ENCODE results near the gene H1-8.
"Not testable (repeated sequence)": the region's sequence is repeated elsewhere in the genome, so short reads cannot be mapped to it uniquely, and the experiment has no call there.

H1-8 gene

GRCh38 chr3:129512595-129512994 lies 30.4 kb upstream of the H1-8 start:
- no peak overlapping the region for H2BK5ac ChIP-seq (ENCODE audit: low read length)

GRCh38 chr3:129513705-129514104 lies 29.3 kb upstream of the H1-8 start:
- Histone ChIP-seq H2BK5ac (ENCODE audit: low read length) (no peak overlapping the region), H3K36me3 (ENCODE audit: control insufficient read depth, insufficient read depth, low read length) (no peaks in the 10 kb centered on the region), H2BK15ac (replicated peaks; ENCODE audit: low read depth) (no peak overlapping the region), H3K9ac (ENCODE audit: low read length) (no peak overlapping the region), H3K56ac (ENCODE audit: low read length) (no peak overlapping the region), H3K27me3 (ENCODE audit: insufficient read depth, low read length, poor library complexity) (no peaks in the 10 kb centered on the region), H3K79me2 (ENCODE audit: control insufficient read depth, insufficient read depth, low read length) (no peaks in the 10 kb centered on the region), H3K4me1 (ENCODE audit: control insufficient read depth, low read depth, low read length) (no peaks in the 10 kb centered on the region), H4K8ac (ENCODE audit: low read depth, low read length) (no peak overlapping the region), H3K18ac (ENCODE audit: low read length) (no peak overlapping the region), H2BK120ac (ENCODE audit: low read depth, low read length) (no peak overlapping the region), H2AK5ac (ENCODE audit: low read length) (no peak overlapping the region), H4K5ac (ENCODE audit: low read length) (no peak overlapping the region), H3K4me2 (ENCODE audit: low read length) (no peak overlapping the region), H3K23ac (ENCODE audit: low read length) (no peak overlapping the region), H3K79me1 (ENCODE audit: low read length) (no peaks in the 10 kb centered on the region), H3K4ac (ENCODE audit: low read depth, low read length) (no peak overlapping the region), H3K27ac (ENCODE audit: low read depth, low read length) (no peak overlapping the region), H3K4me3 (ENCODE audit: low read length) (no peak overlapping the region)
- WGBS (ENCODE audit: extremely low coverage, insufficient coverage, low lambda C conversion rate) = no CpG with 5 or more reads among the region's 8 CpGs
- no peak for DNase-seq

More at GRCh38 chr3:129512595-129512994, 30.4 kb upstream of the H1-8 start:
- H3K4ac ChIP-seq (ENCODE audit: low read depth, low read length) = no peak overlapping the region
- H3K4me2 ChIP-seq (ENCODE audit: low read length) = no peak overlapping the region
- H3K27ac ChIP-seq (ENCODE audit: low read depth, low read length) = no peak overlapping the region
- H3K4me1 ChIP-seq (ENCODE audit: control insufficient read depth, low read depth, low read length) = no peaks in the 10 kb centered on the region
- no peak overlapping the region for H3K9ac ChIP-seq (ENCODE audit: low read length)
- no peak overlapping the region for H3K56ac ChIP-seq (ENCODE audit: low read length)
- no peak overlapping the region for H4K5ac ChIP-seq (ENCODE audit: low read length)
- H2AK5ac ChIP-seq (ENCODE audit: low read length) = no peak overlapping the region
- no peaks in the 10 kb centered on the region for H3K79me1 ChIP-seq (ENCODE audit: low read length)
- H3K27me3 ChIP-seq (ENCODE audit: insufficient read depth, low read length, poor library complexity) = no peaks in the 10 kb centered on the region
- H3K4me3 ChIP-seq (ENCODE audit: low read length) = no peak overlapping the region
- H3K23ac ChIP-seq (ENCODE audit: low read length) = no peak overlapping the region
- no peak overlapping the region for H4K8ac ChIP-seq (ENCODE audit: low read depth, low read length)
- no peak for DNase-seq
- H2BK120ac ChIP-seq (ENCODE audit: low read depth, low read length) = no peak overlapping the region
- no peak overlapping the region for H3K18ac ChIP-seq (ENCODE audit: low read length)
- no peaks in the 10 kb centered on the region for H3K36me3 ChIP-seq (ENCODE audit: control insufficient read depth, insufficient read depth, low read length)
- H2BK15ac ChIP-seq (replicated peaks; ENCODE audit: low read depth) = no peak overlapping the region
- no peaks in the 10 kb centered on the region for H3K79me2 ChIP-seq (ENCODE audit: control insufficient read depth, insufficient read depth, low read length)

- Histone ChIP-seq H2BK120ac (ENCODE audit: low read depth, low read length) (no peak overlapping the region), H2BK15ac (replicated peaks; ENCODE audit: low read depth) (no peak overlapping the region), H3K4me2 (ENCODE audit: low read length) (no peak overlapping the region), H3K4ac (ENCODE audit: low read depth, low read length) (no peak overlapping the region), H3K56ac (ENCODE audit: low read length) (no peak overlapping the region), H2AK5ac (ENCODE audit: low read length) (no peak overlapping the region), H3K23ac (ENCODE audit: low read length) (no peak overlapping the region), H2BK5ac (ENCODE audit: low read length) (no peak overlapping the region), H3K36me3 (ENCODE audit: control insufficient read depth, insufficient read depth, low read length) (no peaks in the 10 kb centered on the region), H3K79me1 (ENCODE audit: low read length) (no peaks in the 10 kb centered on the region), H3K27ac (ENCODE audit: low read depth, low read length) (no peak overlapping the region), H3K4me3 (ENCODE audit: low read length) (no peak overlapping the region), H3K79me2 (ENCODE audit: control insufficient read depth, insufficient read depth, low read length) (no peaks in the 10 kb centered on the region), H3K18ac (ENCODE audit: low read length) (no peak overlapping the region), H3K27me3 (ENCODE audit: insufficient read depth, low read length, poor library complexity) (no peaks in the 10 kb centered on the region), H3K4me1 (ENCODE audit: control insufficient read depth, low read depth, low read length) (no peaks in the 10 kb centered on the region), H3K9ac (ENCODE audit: low read length) (no peak overlapping the region), H4K8ac (ENCODE audit: low read depth, low read length) (no peak overlapping the region), H4K5ac (ENCODE audit: low read length) (no peak overlapping the region)
- no CpG with 5 or more reads among the region's 10 CpGs for WGBS (ENCODE audit: extremely low coverage, insufficient coverage, low lambda C conversion rate)
- no peak for DNase-seq
Observed at GRCh38 chr3:129514110-129514509, 28.9 kb upstream of the H1-8 start.

GRCh38 chr3:129514563-129514962 lies 28.4 kb upstream of the H1-8 start:
- no peaks in the 10 kb centered on the region for H3K79me1 ChIP-seq (ENCODE audit: low read length)
- H3K4me3 ChIP-seq (ENCODE audit: low read length) = no peak overlapping the region
- no peak overlapping the region for H3K4ac ChIP-seq (ENCODE audit: low read depth, low read length)
- H3K36me3 ChIP-seq (ENCODE audit: control insufficient read depth, insufficient read depth, low read length) = no peaks in the 10 kb centered on the region
- no peak overlapping the region for H3K27ac ChIP-seq (ENCODE audit: low read depth, low read length)
- no peak overlapping the region for H2BK5ac ChIP-seq (ENCODE audit: low read length)
- no peak overlapping the region for H3K56ac ChIP-seq (ENCODE audit: low read length)
- no peak overlapping the region for H2BK120ac ChIP-seq (ENCODE audit: low read depth, low read length)
- H3K4me1 ChIP-seq (ENCODE audit: control insufficient read depth, low read depth, low read length) = no peaks in the 10 kb centered on the region
- no peak overlapping the region for H2BK15ac ChIP-seq (replicated peaks; ENCODE audit: low read depth)
- H3K23ac ChIP-seq (ENCODE audit: low read length) = no peak overlapping the region
- no peak for DNase-seq
- no peak overlapping the region for H2AK5ac ChIP-seq (ENCODE audit: low read length)
- H3K4me2 ChIP-seq (ENCODE audit: low read length) = no peak overlapping the region
- no CpG with 5 or more reads among the region's 6 CpGs for WGBS (ENCODE audit: extremely low coverage, insufficient coverage, low lambda C conversion rate)
- no peak overlapping the region for H3K9ac ChIP-seq (ENCODE audit: low read length)
- no peak overlapping the region for H4K5ac ChIP-seq (ENCODE audit: low read length)
- no peak overlapping the region for H3K18ac ChIP-seq (ENCODE audit: low read length)
- no peaks in the 10 kb centered on the region for H3K79me2 ChIP-seq (ENCODE audit: control insufficient read depth, insufficient read depth, low read length)
- H3K27me3 ChIP-seq (ENCODE audit: insufficient read depth, low read length, poor library complexity) = no peaks in the 10 kb centered on the region
- H4K8ac ChIP-seq (ENCODE audit: low read depth, low read length) = no peak overlapping the region

GRCh38 chr3:129515108-129515820 lies 27.7 kb upstream of the H1-8 start:
- not testable (repeated sequence) for H3K4me1 ChIP-seq (ENCODE audit: control insufficient read depth, low read depth, low read length); H3K18ac ChIP-seq (ENCODE audit: low read length); H4K8ac ChIP-seq (ENCODE audit: low read depth, low read length); H3K56ac ChIP-seq (ENCODE audit: low read length); H3K4me3 ChIP-seq (ENCODE audit: low read length); H4K5ac ChIP-seq (ENCODE audit: low read length); H3K79me1 ChIP-seq (ENCODE audit: low read length); H3K79me2 ChIP-seq (ENCODE audit: control insufficient read depth, insufficient read depth, low read length); H3K36me3 ChIP-seq (ENCODE audit: control insufficient read depth, insufficient read depth, low read length); DNase-seq; H3K23ac ChIP-seq (ENCODE audit: low read length); H3K4me2 ChIP-seq (ENCODE audit: low read length); H3K27me3 ChIP-seq (ENCODE audit: insufficient read depth, low read length, poor library complexity); H2BK120ac ChIP-seq (ENCODE audit: low read depth, low read length); H2AK5ac ChIP-seq (ENCODE audit: low read length); H3K27ac ChIP-seq (ENCODE audit: low read depth, low read length); H3K9ac ChIP-seq (ENCODE audit: low read length); H3K4ac ChIP-seq (ENCODE audit: low read depth, low read length); H2BK15ac ChIP-seq (replicated peaks; ENCODE audit: low read depth); H2BK5ac ChIP-seq (ENCODE audit: low read length)
- no CpG with 5 or more reads among the region's 25 CpGs for WGBS (ENCODE audit: extremely low coverage, insufficient coverage, low lambda C conversion rate)

GRCh38 chr3:129515821-129516432 lies 27.0 kb upstream of the H1-8 start:
- not testable (repeated sequence) for H3K27me3 ChIP-seq (ENCODE audit: insufficient read depth, low read length, poor library complexity); H2BK5ac ChIP-seq (ENCODE audit: low read length); DNase-seq; H2BK120ac ChIP-seq (ENCODE audit: low read depth, low read length); H3K36me3 ChIP-seq (ENCODE audit: control insufficient read depth, insufficient read depth, low read length); H2AK5ac ChIP-seq (ENCODE audit: low read length); H2BK15ac ChIP-seq (replicated peaks; ENCODE audit: low read depth); H3K4ac ChIP-seq (ENCODE audit: low read depth, low read length); H3K79me1 ChIP-seq (ENCODE audit: low read length); H3K27ac ChIP-seq (ENCODE audit: low read depth, low read length); H4K8ac ChIP-seq (ENCODE audit: low read depth, low read length); H3K23ac ChIP-seq (ENCODE audit: low read length); H3K9ac ChIP-seq (ENCODE audit: low read length); H3K4me2 ChIP-seq (ENCODE audit: low read length); H3K18ac ChIP-seq (ENCODE audit: low read length); H3K79me2 ChIP-seq (ENCODE audit: control insufficient read depth, insufficient read depth, low read length); H4K5ac ChIP-seq (ENCODE audit: low read length); H3K56ac ChIP-seq (ENCODE audit: low read length); H3K4me1 ChIP-seq (ENCODE audit: control insufficient read depth, low read depth, low read length); H3K4me3 ChIP-seq (ENCODE audit: low read length)
- no CpG with 5 or more reads among the region's 7 CpGs for WGBS (ENCODE audit: extremely low coverage, insufficient coverage, low lambda C conversion rate)
